HG03521 (cell line): ENCODE data around the gene SLC51B.
A peak's percentile ranks its signal among the peaks of the same experiment; 100 is the strongest.
"Not testable (repeated sequence)": the region's sequence is repeated elsewhere in the genome, so short reads cannot be mapped to it uniquely, and the experiment has no call there.

Experiments
- ATAC-seq: cut with Tn5 transposase; IDR thresholded peaks from one replicate; pipeline ENCODE4 v1.9.1; 2021; ENCODE audit warnings: mild to moderate bottlenecking, moderate library complexity; ENCODE audit not compliant: unreplicated experiment

Gene SLC51B

GRCh38 chr15:65044724-65045481, at the start of gene SLC51B:
Gene SLC51B (plus strand): TSS chr15:65045387. CDS start chr15:65050005, 4,618 bp downstream.
- no peak for ATAC-seq

- ATAC-seq: no peak
These were observed 48.1 kb upstream of the SLC51B start for GRCh38 chr15:64997066-64997465.

GRCh38 chr15:64997745-64998375, 47.3 kb upstream of the SLC51B start:
- no peak for ATAC-seq

GRCh38 chr15:65004993-65005392, 40.2 kb upstream of the SLC51B start:
- ATAC-seq: no peak

GRCh38 chr15:65006876-65007275, 38.3 kb upstream of the SLC51B start:
- ATAC-seq: no peak

- ATAC-seq: no peak
These were observed 36.2 kb upstream of the SLC51B start for GRCh38 chr15:65008983-65009382.

- not testable (repeated sequence) for ATAC-seq
These were observed 34.0 kb upstream of the SLC51B start for GRCh38 chr15:65011198-65011597.

GRCh38 chr15:65020419-65020818, 24.8 kb upstream of the SLC51B start:
- no peak for ATAC-seq

- ATAC-seq: no peak
These were observed 23.7 kb upstream of the SLC51B start for GRCh38 chr15:65021488-65021887.

- no peak for ATAC-seq
These were observed 18.4 kb upstream of the SLC51B start for GRCh38 chr15:65026756-65027155.

GRCh38 chr15:65027593-65027992, 17.6 kb upstream of the SLC51B start:
- ATAC-seq: no peak

- ATAC-seq: no peak
These were observed 16.8 kb upstream of the SLC51B start for GRCh38 chr15:65028338-65028737.

GRCh38 chr15:65028921-65029735, 16.1 kb upstream of the SLC51B start, which contains the start of gene MTFMT:
Gene MTFMT (minus strand): TSS chr15:65029639. CDS start chr15:65029613, 26 bp downstream.
- ATAC-seq: peak; percentile 84

GRCh38 chr15:65029736-65030208, 15.4 kb upstream of the SLC51B start:
- no peak for ATAC-seq

GRCh38 chr15:65032801-65033537, 12.2 kb upstream of the SLC51B start:
- no peak for ATAC-seq

GRCh38 chr15:65033659-65034269, 11.4 kb upstream of the SLC51B start:
- no peak for ATAC-seq

- ATAC-seq: no peak
These were observed 10.5 kb upstream of the SLC51B start for GRCh38 chr15:65034719-65035118.

- no peak for ATAC-seq
These were observed 7.9 kb upstream of the SLC51B start for GRCh38 chr15:65037309-65037708.

GRCh38 chr15:65038428-65038827, 6.8 kb upstream of the SLC51B start:
- ATAC-seq: no peak

GRCh38 chr15:65038836-65039235, 6.4 kb upstream of the SLC51B start:
- no peak for ATAC-seq
